NCI-H1694 treated with DMSO at 0.1 percent for 48 hours (cell line): Measurements from ENCODE around the gene KSR1.

Experiments used
- DNase-seq: peaks from one replicate; lab custom pipeline; 2025; lab: John Stamatoyannopoulos, UW

Gene KSR1

GRCh38 chr17:27514595-27515413 lies 58.6 kb downstream of the KSR1 start:
- no peak for DNase-seq

- no peak for DNase-seq
These were observed 61.8 kb downstream of the KSR1 start for GRCh38 chr17:27518048-27518447.

- no peak for DNase-seq
These were observed 62.6 kb downstream of the KSR1 start for GRCh38 chr17:27518545-27519521.

GRCh38 chr17:27519550-27519949 lies 63.3 kb downstream of the KSR1 start:
- no peak for DNase-seq

GRCh38 chr17:27520491-27521185 lies 64.4 kb downstream of the KSR1 start:
- DNase-seq: no peak

GRCh38 chr17:27521281-27522027 lies 65.2 kb downstream of the KSR1 start:
- DNase-seq: no peak

- no peak for DNase-seq
These were observed 65.9 kb downstream of the KSR1 start for GRCh38 chr17:27522028-27522635.

GRCh38 chr17:27523712-27524111 lies 67.5 kb downstream of the KSR1 start:
- DNase-seq: no peak

- DNase-seq: no peak
These were observed 68.3 kb downstream of the KSR1 start for GRCh38 chr17:27524594-27524993.

GRCh38 chr17:27525316-27525715 lies 69.1 kb downstream of the KSR1 start:
- DNase-seq: no peak

GRCh38 chr17:27525836-27526603 lies 69.8 kb downstream of the KSR1 start:
- DNase-seq: no peak

GRCh38 chr17:27526604-27527002 lies 70.4 kb downstream of the KSR1 start:
- DNase-seq: no peak

- no peak for DNase-seq
These were observed 73.1 kb downstream of the KSR1 start for GRCh38 chr17:27529230-27529796.

GRCh38 chr17:27530764-27531391 lies 74.6 kb downstream of the KSR1 start:
- DNase-seq: no peak

- DNase-seq: no peak
These were observed 75.3 kb downstream of the KSR1 start for GRCh38 chr17:27531469-27531961.

- no peak for DNase-seq
These were observed 76.3 kb downstream of the KSR1 start for GRCh38 chr17:27532269-27533263.

GRCh38 chr17:27533874-27534815 lies 77.9 kb downstream of the KSR1 start:
- no peak for DNase-seq
